Inferior parietal cortex (tissue), 1 donor: ENCODE data around the gene SCN2B.

Experiments used
- DNase-seq: peaks from one replicate; pipeline ENCODE4 v3.0.0-alpha.2; 2016; ENCODE audit errors: extremely low spot score

Gene SCN2B

GRCh38 chr11:118175993-118176777 lies at the start of gene SCN2B:
Gene SCN2B (minus strand): TSS chr11:118176639. CDS start chr11:118176431, 208 bp downstream.
- DNase-seq = no peak

GRCh38 chr11:118224511-118225188 lies 48.2 kb upstream of the SCN2B start, which contains the start of gene JAML:
Gene JAML (minus strand): TSS chr11:118225011. CDS start chr11:118214866, 10,145 bp downstream.
- DNase-seq = no peak

GRCh38 chr11:118223992-118224391 lies 47.6 kb upstream of the SCN2B start:
- no peak for DNase-seq

GRCh38 chr11:118223570-118223969 lies 47.1 kb upstream of the SCN2B start:
- no peak for DNase-seq

GRCh38 chr11:118222437-118222836 lies 46.0 kb upstream of the SCN2B start:
- DNase-seq = no peak

- DNase-seq = no peak
Measured at GRCh38 chr11:118221419-118221818, 45.0 kb upstream of the SCN2B start.

- DNase-seq = no peak
Measured at GRCh38 chr11:118219732-118220131, 43.3 kb upstream of the SCN2B start.

GRCh38 chr11:118219244-118219643 lies 42.8 kb upstream of the SCN2B start:
- no peak for DNase-seq

GRCh38 chr11:118217575-118217974 lies 41.1 kb upstream of the SCN2B start:
- DNase-seq = no peak

- no peak for DNase-seq
Measured at GRCh38 chr11:118216621-118217481, 40.4 kb upstream of the SCN2B start.

GRCh38 chr11:118215765-118216164 lies 39.3 kb upstream of the SCN2B start:
- no peak for DNase-seq

- no peak for DNase-seq
Measured at GRCh38 chr11:118215262-118215661, 38.8 kb upstream of the SCN2B start.

- no peak for DNase-seq
Measured at GRCh38 chr11:118214210-118214914, 37.9 kb upstream of the SCN2B start.

GRCh38 chr11:118213781-118214180 lies 37.3 kb upstream of the SCN2B start:
- DNase-seq = no peak

GRCh38 chr11:118213201-118213600 lies 36.8 kb upstream of the SCN2B start:
- no peak for DNase-seq

GRCh38 chr11:118212781-118213191 lies 36.3 kb upstream of the SCN2B start:
- DNase-seq = no peak

- no peak for DNase-seq
Measured at GRCh38 chr11:118212131-118212725, 35.8 kb upstream of the SCN2B start.

- peak; percentile 31 for DNase-seq
Measured at GRCh38 chr11:118211006-118211405, 34.6 kb upstream of the SCN2B start.

- DNase-seq = no peak
Measured at GRCh38 chr11:118210323-118210722, 33.9 kb upstream of the SCN2B start.

- no peak for DNase-seq
Measured at GRCh38 chr11:118209033-118209432, 32.6 kb upstream of the SCN2B start.

GRCh38 chr11:118207079-118207478 lies 30.6 kb upstream of the SCN2B start:
- DNase-seq = no peak
